ENCODE measurements around the gene PTGS1.
"Not testable (repeated sequence)": the region's sequence is repeated elsewhere in the genome, so short reads cannot be mapped to it uniquely, and the experiment has no call there.

Gene PTGS1

GRCh38 chr9:122398371-122398924 is 27.6 kb downstream of the PTGS1 start:
- no peak for DNase-seq (ENCODE audit: low spot score)

DNA sequence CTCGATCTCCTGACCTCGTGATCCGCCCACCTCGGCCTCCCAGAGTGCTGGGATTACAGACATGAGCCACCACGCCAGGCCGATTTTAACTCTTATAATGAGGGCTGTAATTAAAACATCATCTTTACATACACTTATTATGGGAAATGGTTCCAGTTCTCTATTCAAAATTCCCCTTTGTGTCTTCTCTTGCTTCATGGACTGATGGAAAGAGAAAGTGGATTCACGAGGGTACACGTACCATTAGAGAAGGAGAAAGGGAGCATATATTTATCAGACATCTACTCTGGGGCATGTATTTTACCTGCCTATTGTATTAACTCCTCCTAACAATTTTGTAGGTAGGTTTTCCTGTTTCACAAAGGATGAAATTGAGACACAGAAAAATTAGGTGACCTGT is 31.1 kb downstream of the PTGS1 start:
- no peak for DNase-seq (ENCODE audit: low spot score)

DNA sequence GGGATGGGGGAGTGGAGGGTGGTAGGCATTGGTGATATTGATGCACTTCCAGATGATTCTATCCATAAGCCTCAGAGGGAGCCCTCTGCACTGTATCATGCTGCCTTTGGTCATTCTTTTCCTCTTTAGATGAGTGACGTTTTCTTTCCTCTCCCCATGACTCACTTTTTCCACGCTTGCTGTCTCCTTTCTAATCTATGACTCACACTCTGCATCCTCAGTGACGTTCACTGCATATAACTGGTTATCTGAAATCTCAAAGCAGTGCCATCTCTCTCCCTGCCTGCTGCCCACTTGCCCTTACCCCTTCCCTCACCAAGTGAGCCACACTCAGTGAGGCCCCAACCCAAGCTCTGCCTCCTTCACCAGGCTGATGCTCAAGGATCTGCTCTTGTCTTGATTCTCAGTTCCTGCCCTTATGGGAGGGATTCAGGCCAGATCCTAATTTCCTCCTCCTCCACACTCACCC is 31.6 kb downstream of the PTGS1 start:
- DNase-seq (ENCODE audit: low spot score), result no peak

DNA sequence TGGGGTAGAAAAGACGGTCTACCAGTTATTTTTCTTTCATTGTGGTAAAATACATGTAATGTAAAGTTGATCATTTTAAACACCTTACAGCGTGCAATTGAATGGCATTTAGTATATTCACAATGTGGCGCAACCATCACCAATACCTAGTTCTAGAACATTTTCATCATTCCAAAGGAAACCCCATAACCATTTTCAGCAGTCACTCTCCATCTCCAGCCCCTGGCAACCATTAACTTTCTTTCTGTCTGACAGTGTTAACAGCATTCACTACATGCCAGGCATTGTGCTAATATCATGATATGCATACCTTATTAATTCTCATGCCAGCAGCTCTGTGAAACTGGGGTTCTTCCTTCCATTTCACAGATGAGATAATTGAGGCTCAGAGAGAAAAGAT is 32.0 kb downstream of the PTGS1 start:
- DNase-seq (ENCODE audit: low spot score), result no peak

- no peak for DNase-seq (ENCODE audit: low spot score)
Measured at GRCh38 chr9:122403381-122404000, 32.7 kb downstream of the PTGS1 start.

DNA sequence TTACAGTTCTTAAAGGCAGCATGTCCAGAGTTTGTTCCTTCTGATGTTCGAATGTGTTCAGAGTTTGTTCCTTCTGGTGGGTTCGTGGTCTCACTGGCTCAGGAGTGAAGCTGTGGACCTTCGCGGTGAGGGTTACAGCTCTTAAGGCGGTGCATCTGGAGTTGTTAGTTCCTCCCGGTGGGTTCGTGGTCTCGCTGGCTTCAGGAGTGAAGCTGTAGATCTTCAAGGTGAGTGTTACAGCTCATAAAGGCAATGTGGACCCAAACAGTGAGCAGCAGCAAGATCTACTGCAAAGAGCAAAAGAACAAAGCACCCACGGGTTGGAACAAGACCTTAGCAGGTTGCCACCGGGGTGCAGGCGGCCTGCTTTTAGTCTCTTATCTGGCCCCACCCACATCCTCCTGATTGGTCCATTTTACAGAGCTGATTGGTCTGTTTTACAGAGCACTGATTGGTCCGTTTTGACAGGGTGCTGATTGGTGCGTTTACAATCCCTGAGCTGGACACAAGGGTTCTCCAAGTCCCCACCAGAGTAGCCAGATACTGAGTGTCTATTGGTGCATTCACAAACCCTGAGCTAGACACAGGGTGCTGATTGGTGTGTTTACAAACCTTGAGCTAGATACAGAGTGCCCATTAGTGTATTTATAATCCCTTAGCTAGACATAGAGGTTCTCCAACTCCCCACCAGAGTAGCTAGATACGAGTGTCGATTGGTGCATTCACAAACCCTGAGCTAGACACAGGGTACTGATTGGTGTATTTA is 34.7 kb downstream of the PTGS1 start:
- not testable (repeated sequence) for DNase-seq (ENCODE audit: low spot score)

- DNase-seq (ENCODE audit: low spot score), result no peak
Measured at GRCh38 chr9:122406070-122406890, 35.5 kb downstream of the PTGS1 start.

DNA sequence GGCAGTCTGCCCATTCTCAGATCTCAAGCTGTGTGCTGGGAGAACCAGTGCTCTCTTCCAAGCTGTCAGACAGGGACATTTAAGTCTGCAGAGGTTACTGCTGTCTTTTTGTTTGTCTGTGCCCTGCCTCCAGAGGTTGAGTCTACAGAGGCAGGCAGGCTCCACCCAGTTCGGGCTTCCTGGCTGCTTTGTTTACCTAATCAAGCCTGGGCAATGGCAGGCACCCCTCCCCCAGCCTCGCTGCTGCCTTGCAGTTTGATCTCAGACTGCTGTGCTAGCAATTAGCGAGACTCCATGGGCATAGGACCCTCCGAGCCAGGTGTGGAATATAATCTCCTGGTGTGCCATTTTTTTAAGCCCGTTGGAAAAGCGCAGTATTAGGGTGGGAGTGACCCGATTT is 43.3 kb downstream of the PTGS1 start:
- DNase-seq (ENCODE audit: low spot score), result not testable (repeated sequence)

- DNase-seq (ENCODE audit: low spot score), result no peak
Measured at GRCh38 chr9:122418016-122418415, 47.2 kb downstream of the PTGS1 start.

GRCh38 chr9:122420315-122420714 is 49.5 kb downstream of the PTGS1 start:
- DNase-seq (ENCODE audit: low spot score), result no peak

GRCh38 chr9:122425087-122425486 is 54.3 kb downstream of the PTGS1 start:
- no peak for DNase-seq (ENCODE audit: low spot score)

- DNase-seq (ENCODE audit: low spot score), result no peak
Measured at GRCh38 chr9:122426723-122427122, 55.9 kb downstream of the PTGS1 start.

DNA sequence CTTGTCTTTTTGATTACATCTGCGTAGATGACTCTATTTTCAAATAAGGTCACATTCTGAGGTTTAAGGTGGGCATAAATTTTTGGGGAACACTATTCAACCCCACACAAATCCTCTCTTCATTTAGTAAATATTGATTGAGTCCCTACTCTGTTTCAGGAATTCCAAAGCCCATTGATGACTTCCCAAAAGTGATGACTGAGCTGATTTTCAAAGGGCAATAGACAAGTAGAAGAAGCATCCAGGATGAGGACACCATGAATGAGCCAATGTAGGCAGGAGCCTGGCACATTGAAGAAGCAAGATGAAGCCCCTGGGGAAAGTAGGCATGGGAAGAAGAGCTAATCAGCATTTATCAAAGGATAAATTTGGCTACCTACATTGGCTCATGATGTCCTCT is 71.7 kb downstream of the PTGS1 start:
- no peak for DNase-seq (ENCODE audit: low spot score)

DNA sequence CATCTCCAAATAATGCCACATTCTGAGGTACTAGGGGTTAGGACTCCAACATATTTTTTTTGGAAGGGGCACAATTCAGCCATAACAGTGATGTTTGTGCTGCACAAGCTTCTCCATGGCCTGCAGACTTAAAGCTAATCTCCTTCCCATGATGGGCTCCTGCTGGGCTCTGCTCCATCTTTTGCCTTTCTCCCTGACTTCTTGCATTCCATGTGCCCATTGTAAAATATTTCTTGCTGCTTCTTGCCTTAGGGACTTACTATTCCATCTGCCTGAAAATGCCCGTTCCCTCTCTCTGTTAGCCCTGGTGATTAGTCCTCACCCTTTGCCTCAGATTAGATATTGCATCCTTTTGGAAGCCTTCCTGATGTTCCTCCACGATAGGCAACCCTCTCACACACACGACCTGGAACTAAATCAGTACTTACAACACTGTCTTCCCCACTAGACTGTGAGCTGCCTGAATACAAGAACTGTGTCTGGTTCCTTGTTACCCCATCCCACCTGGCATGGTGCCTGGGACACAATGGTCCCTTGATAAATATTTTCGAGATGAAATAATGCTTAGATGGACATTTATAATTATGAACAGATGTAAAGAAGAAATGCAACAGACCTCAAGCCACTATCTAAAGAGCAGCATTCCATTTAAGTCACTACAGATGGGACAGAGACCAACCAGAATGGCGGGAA is 73.4 kb downstream of the PTGS1 start:
- DNase-seq (ENCODE audit: low spot score), result no peak

All from putamen (tissue), 1 donor.